NCI-H82 treated with DMSO at 0.1 percent for 48 hours (cell line): ENCODE measurements around the gene LGALS9C.
"Not testable (repeated sequence)": the region's sequence is repeated elsewhere in the genome, so short reads cannot be mapped to it uniquely, and the experiment has no call there.

Experiments used
- DNase-seq: peaks from one replicate; lab custom pipeline; 2025; ENCODE audit not compliant: unreplicated experiment; lab: John Stamatoyannopoulos, UW

Gene LGALS9C

GRCh38 chr17:18478362-18478761 lies 1.8 kb downstream of the LGALS9C start:
- not testable (repeated sequence) for DNase-seq

- DNase-seq: not testable (repeated sequence)
These were observed 2.5 kb downstream of the LGALS9C start for GRCh38 chr17:18478977-18479595.

- not testable (repeated sequence) for DNase-seq
These were observed 5.2 kb downstream of the LGALS9C start for GRCh38 chr17:18481775-18482174.

GRCh38 chr17:18485936-18486464 lies 9.4 kb downstream of the LGALS9C start:
- DNase-seq: not testable (repeated sequence)

GRCh38 chr17:18487633-18488032 lies 11.0 kb downstream of the LGALS9C start:
- DNase-seq: not testable (repeated sequence)

- DNase-seq: not testable (repeated sequence)
These were observed 12.0 kb downstream of the LGALS9C start for GRCh38 chr17:18488622-18489021.

- DNase-seq: not testable (repeated sequence)
These were observed 13.4 kb downstream of the LGALS9C start for GRCh38 chr17:18490016-18490415.

- DNase-seq: not testable (repeated sequence)
These were observed 16.3 kb downstream of the LGALS9C start for GRCh38 chr17:18492712-18493480.

GRCh38 chr17:18494250-18494768 lies 17.7 kb downstream of the LGALS9C start:
- not testable (repeated sequence) for DNase-seq

- not testable (repeated sequence) for DNase-seq
These were observed 20.5 kb downstream of the LGALS9C start for GRCh38 chr17:18497044-18497443.

GRCh38 chr17:18499100-18499499 lies 22.5 kb downstream of the LGALS9C start:
- not testable (repeated sequence) for DNase-seq

GRCh38 chr17:18499756-18500155 lies 23.2 kb downstream of the LGALS9C start:
- DNase-seq: not testable (repeated sequence)

GRCh38 chr17:18500281-18500680 lies 23.7 kb downstream of the LGALS9C start:
- not testable (repeated sequence) for DNase-seq

- DNase-seq: not testable (repeated sequence)
These were observed 24.2 kb downstream of the LGALS9C start for GRCh38 chr17:18500816-18501215.

- DNase-seq: not testable (repeated sequence)
These were observed 26.6 kb downstream of the LGALS9C start for GRCh38 chr17:18503221-18503620.

- DNase-seq: not testable (repeated sequence)
These were observed 31.1 kb downstream of the LGALS9C start for GRCh38 chr17:18507729-18508128.

GRCh38 chr17:18508667-18509066 lies 32.1 kb downstream of the LGALS9C start:
- not testable (repeated sequence) for DNase-seq

- not testable (repeated sequence) for DNase-seq
These were observed 44.5 kb downstream of the LGALS9C start for GRCh38 chr17:18521100-18521499.

GRCh38 chr17:18525015-18525414 lies 48.4 kb downstream of the LGALS9C start:
- not testable (repeated sequence) for DNase-seq

GRCh38 chr17:18526168-18526800 lies 49.7 kb downstream of the LGALS9C start:
- not testable (repeated sequence) for DNase-seq

GRCh38 chr17:18527354-18527753 lies 50.8 kb downstream of the LGALS9C start:
- not testable (repeated sequence) for DNase-seq
